ENCODE results near the gene CRHR2. TPM values are rescaled to one million over a fixed set of nuclear protein-coding genes. Genes with fewer than 3 reads are reported as not detected.

Gene CRHR2
- total RNA-seq, 1 donor from 2014 or later, result not detected

GRCh38 chr7:30706908-30707307 is 24.7 kb upstream of the CRHR2 start:
- H3K4me1 ChIP-seq, result peaks cover 4% of the 10 kb centered on the region

DNA sequence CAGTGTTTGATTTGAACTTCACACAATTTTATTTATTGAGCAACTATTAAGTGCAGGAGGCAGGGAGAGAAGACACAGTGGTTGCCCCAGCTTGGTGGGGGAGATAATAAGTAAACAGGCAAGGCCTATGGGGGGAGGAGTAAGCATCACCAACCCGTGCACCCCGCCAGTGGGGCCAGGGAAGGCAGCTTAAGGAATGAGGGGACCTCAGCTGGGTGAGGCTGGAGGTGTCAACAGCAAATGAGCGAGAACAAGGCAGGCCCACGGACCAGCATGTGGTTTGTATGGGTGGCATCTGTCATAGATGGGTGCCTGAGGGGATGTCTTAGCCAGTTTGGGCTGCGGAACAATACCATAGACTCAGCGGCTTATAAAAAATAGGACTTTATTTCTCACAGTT is 24.1 kb upstream of the CRHR2 start:
- Histone ChIP-seq H3K36me3 (no peaks in the 10 kb centered on the region), H3K27ac (no peak overlapping the region), H3K27me3 (ENCODE audit: low read depth) (no peaks in the 10 kb centered on the region), H3K9me3 (no peaks in the 10 kb centered on the region), H3K4me1 (peaks cover 4% of the 10 kb centered on the region), H3K4me3 (no peak overlapping the region)
- no peak for ATAC-seq
- intact Hi-C loops (cut with DNase I), result no loop called here
- TF ChIP-seq, protein P1, sequence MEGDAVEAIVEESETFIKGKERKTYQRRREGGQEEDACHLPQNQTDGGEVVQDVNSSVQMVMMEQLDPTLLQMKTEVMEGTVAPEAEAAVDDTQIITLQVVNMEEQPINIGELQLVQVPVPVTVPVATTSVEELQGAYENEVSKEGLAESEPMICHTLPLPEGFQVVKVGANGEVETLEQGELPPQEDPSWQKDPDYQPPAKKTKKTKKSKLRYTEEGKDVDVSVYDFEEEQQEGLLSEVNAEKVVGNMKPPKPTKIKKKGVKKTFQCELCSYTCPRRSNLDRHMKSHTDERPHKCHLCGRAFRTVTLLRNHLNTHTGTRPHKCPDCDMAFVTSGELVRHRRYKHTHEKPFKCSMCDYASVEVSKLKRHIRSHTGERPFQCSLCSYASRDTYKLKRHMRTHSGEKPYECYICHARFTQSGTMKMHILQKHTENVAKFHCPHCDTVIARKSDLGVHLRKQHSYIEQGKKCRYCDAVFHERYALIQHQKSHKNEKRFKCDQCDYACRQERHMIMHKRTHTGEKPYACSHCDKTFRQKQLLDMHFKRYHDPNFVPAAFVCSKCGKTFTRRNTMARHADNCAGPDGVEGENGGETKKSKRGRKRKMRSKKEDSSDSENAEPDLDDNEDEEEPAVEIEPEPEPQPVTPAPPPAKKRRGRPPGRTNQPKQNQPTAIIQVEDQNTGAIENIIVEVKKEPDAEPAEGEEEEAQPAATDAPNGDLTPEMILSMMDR (IDR thresholded peaks at IDR 0.05), result no peak
- no peak for DNase-seq

More at GRCh38 chr7:30706908-30707307, 24.7 kb upstream of the CRHR2 start:
- Histone ChIP-seq H3K36me3 (no peaks in the 10 kb centered on the region), H3K27ac (no peak overlapping the region), H3K4me3 (no peak overlapping the region), H3K9me3 (no peaks in the 10 kb centered on the region), H3K27me3 (ENCODE audit: low read depth) (no peaks in the 10 kb centered on the region)
- intact Hi-C loops (cut with DNase I), result no loop called here
- TF ChIP-seq, protein P1 (IDR thresholded peaks at IDR 0.05), result no peak
- DNase-seq, result no peak
- no peak for ATAC-seq

- no peak for DNase-seq
Observed at GRCh38 chr7:30705596-30705995, 23.3 kb upstream of the CRHR2 start.

GRCh38 chr7:30705008-30705407 is 22.8 kb upstream of the CRHR2 start:
- intact Hi-C loops (cut with DNase I), result no loop called here
- no peak overlapping the region for H3K27ac ChIP-seq
- ATAC-seq (no peak), DNase-seq (no peak)
- no peaks in the 10 kb centered on the region for H3K36me3 ChIP-seq
- no peaks in the 10 kb centered on the region for H3K9me3 ChIP-seq
- peaks cover 2% of the 10 kb centered on the region for H3K27me3 ChIP-seq (ENCODE audit: low read depth)
- peaks cover 4% of the 10 kb centered on the region for H3K4me1 ChIP-seq
- TF ChIP-seq, protein P1 (IDR thresholded peaks at IDR 0.05), result no peak
- H3K4me3 ChIP-seq, result no peak overlapping the region

More at GRCh38 chr7:30705596-30705995, 23.3 kb upstream of the CRHR2 start:
- TF ChIP-seq, protein P1 (IDR thresholded peaks at IDR 0.05), result no peak
- no peaks in the 10 kb centered on the region for H3K27me3 ChIP-seq (ENCODE audit: low read depth)
- no peak overlapping the region for H3K27ac ChIP-seq
- no peak for ATAC-seq
- H3K4me3 ChIP-seq, result no peak overlapping the region
- H3K36me3 ChIP-seq, result no peaks in the 10 kb centered on the region
- H3K4me1 ChIP-seq, result peaks cover 4% of the 10 kb centered on the region
- no peaks in the 10 kb centered on the region for H3K9me3 ChIP-seq
- intact Hi-C loops (cut with DNase I), result no loop called here

DNA sequence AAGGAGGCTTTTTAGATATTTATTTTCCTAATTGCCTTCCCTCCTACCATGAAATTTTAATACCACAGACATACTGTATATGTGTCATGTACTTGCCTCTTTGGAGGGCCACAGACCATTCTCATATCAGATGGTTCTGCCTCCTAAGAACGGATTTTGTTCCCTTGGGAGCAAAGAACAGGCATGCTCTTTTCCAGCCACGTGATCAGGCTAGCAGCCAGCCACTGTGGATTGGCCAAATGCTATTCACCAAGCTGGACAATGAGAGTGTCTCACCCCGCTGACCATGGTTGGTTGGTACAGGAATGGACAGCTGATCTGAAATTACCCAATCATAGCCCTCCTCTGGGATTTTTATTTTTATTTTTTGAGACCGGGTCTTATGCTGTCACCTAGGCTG is 21.5 kb upstream of the CRHR2 start:
- Histone ChIP-seq H3K27me3 (ENCODE audit: low read depth) (peaks cover 6% of the 10 kb centered on the region), H3K4me3 (no peak overlapping the region), H3K36me3 (no peaks in the 10 kb centered on the region), H3K4me1 (peaks cover 4% of the 10 kb centered on the region), H3K9me3 (no peaks in the 10 kb centered on the region), H3K27ac (no peak overlapping the region)
- intact Hi-C loops (cut with DNase I), result no loop called here
- TF ChIP-seq, protein P1 (IDR thresholded peaks at IDR 0.05), result no peak
- ATAC-seq (no peak), DNase-seq (no peak)

DNA sequence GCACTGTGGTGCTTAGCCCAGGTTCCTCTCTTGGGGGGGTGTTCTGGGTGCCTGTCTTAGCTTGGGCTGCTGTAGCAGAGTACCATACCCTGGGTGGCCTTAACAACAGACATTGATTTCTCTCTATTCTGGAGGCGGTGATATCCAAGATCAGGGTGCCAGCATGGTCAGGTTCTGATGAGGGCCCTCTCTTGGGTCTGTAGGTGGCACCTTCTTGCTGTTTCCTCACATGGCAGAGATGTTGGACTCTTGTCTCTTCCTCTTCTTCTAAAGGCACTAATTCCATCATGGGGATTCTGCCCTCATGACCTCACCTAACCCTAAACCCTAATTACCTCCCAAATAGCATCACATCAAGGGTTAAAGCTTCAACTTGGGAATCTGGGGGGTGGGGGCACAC is 19.9 kb upstream of the CRHR2 start:
- DNase-seq, result no peak
- no peak for ATAC-seq
- Histone ChIP-seq H3K36me3 (no peaks in the 10 kb centered on the region), H3K27ac (no peak overlapping the region), H3K4me1 (peaks cover 5% of the 10 kb centered on the region), H3K9me3 (no peaks in the 10 kb centered on the region), H3K27me3 (ENCODE audit: low read depth) (peaks cover 6% of the 10 kb centered on the region), H3K4me3 (no peak overlapping the region)
- TF ChIP-seq, protein P1 (IDR thresholded peaks at IDR 0.05), result no peak
- intact Hi-C loops (cut with DNase I), result no loop called here
